Measurements from ENCODE around the gene VCL.
"Not testable (repeated sequence)": the region's sequence is repeated elsewhere in the genome, so short reads cannot be mapped to it uniquely, and the experiment has no call there.

- not testable (repeated sequence) for TF ChIP-seq CTCF (IDR thresholded peaks at IDR 0.05; ENCODE audit: insufficient read depth, low read length); REST (IDR thresholded peaks at IDR 0.05; ENCODE audit: insufficient replicate concordance, low read depth); POLR2AphosphoS5 (IDR thresholded peaks at IDR 0.05; ENCODE audit: low read depth)
These were observed 64.1 kb downstream of the VCL start for GRCh38 chr10:74061978-74062377.

Measured in HL-60 (cell line).